Embryonic facial prominence (tissue), 1 donor: ENCODE data around the gene DOCK1.
"Not testable (repeated sequence)": the region's sequence is repeated elsewhere in the genome, so short reads cannot be mapped to it uniquely, and the experiment has no call there.

Source experiments
- DNase-seq: peaks from one replicate; pipeline ENCODE4 v3.0.0-alpha.2; 2016; ENCODE audit errors: extremely low spot score

DOCK1 gene

GRCh38 chr10:126904818-126905701 lies at the start of gene DOCK1:
TSS of gene DOCK1 (plus strand) at chr10:126905428. CDS start at chr10:126905518, 90 bp downstream.
- DNase-seq, result peak; percentile 60

- DNase-seq, result no peak
Measured at GRCh38 chr10:126857178-126857806, 47.9 kb upstream of the DOCK1 start.

- peak; percentile 19 for DNase-seq
Measured at GRCh38 chr10:126867567-126868365, 37.5 kb upstream of the DOCK1 start.

- no peak for DNase-seq
Measured at GRCh38 chr10:126868371-126868770, 36.9 kb upstream of the DOCK1 start.

- no peak for DNase-seq
Measured at GRCh38 chr10:126872135-126872534, 33.1 kb upstream of the DOCK1 start.

- no peak for DNase-seq
Measured at GRCh38 chr10:126872768-126873167, 32.5 kb upstream of the DOCK1 start.

GRCh38 chr10:126876456-126876855 lies 28.8 kb upstream of the DOCK1 start:
- no peak for DNase-seq

GRCh38 chr10:126877390-126877789 lies 27.8 kb upstream of the DOCK1 start:
- DNase-seq, result no peak

GRCh38 chr10:126878594-126878993 lies 26.6 kb upstream of the DOCK1 start:
- DNase-seq, result no peak

- no peak for DNase-seq
Measured at GRCh38 chr10:126880926-126881325, 24.3 kb upstream of the DOCK1 start.

GRCh38 chr10:126882055-126882454 lies 23.2 kb upstream of the DOCK1 start:
- not testable (repeated sequence) for DNase-seq

- not testable (repeated sequence) for DNase-seq
Measured at GRCh38 chr10:126888436-126888835, 16.8 kb upstream of the DOCK1 start.

- no peak for DNase-seq
Measured at GRCh38 chr10:126889421-126889820, 15.8 kb upstream of the DOCK1 start.

GRCh38 chr10:126890797-126891196 lies 14.4 kb upstream of the DOCK1 start:
- DNase-seq, result not testable (repeated sequence)

GRCh38 chr10:126892226-126893175 lies 12.7 kb upstream of the DOCK1 start:
- no peak for DNase-seq

GRCh38 chr10:126893206-126893605 lies 12.0 kb upstream of the DOCK1 start:
- DNase-seq, result no peak

- DNase-seq, result no peak
Measured at GRCh38 chr10:126893841-126894240, 11.4 kb upstream of the DOCK1 start.

- no peak for DNase-seq
Measured at GRCh38 chr10:126895214-126895781, 9.9 kb upstream of the DOCK1 start.

GRCh38 chr10:126898460-126898859 lies 6.8 kb upstream of the DOCK1 start:
- DNase-seq, result no peak

- not testable (repeated sequence) for DNase-seq
Measured at GRCh38 chr10:126899529-126899928, 5.7 kb upstream of the DOCK1 start.

- no peak for DNase-seq
Measured at GRCh38 chr10:126902157-126902556, 3.1 kb upstream of the DOCK1 start.
